Measurements from ENCODE around the gene TTC39C.

GRCh38 chr18:24022161-24022560 lies 7.6 kb downstream of the TTC39C start:
- TF ChIP-seq, protein P1, sequence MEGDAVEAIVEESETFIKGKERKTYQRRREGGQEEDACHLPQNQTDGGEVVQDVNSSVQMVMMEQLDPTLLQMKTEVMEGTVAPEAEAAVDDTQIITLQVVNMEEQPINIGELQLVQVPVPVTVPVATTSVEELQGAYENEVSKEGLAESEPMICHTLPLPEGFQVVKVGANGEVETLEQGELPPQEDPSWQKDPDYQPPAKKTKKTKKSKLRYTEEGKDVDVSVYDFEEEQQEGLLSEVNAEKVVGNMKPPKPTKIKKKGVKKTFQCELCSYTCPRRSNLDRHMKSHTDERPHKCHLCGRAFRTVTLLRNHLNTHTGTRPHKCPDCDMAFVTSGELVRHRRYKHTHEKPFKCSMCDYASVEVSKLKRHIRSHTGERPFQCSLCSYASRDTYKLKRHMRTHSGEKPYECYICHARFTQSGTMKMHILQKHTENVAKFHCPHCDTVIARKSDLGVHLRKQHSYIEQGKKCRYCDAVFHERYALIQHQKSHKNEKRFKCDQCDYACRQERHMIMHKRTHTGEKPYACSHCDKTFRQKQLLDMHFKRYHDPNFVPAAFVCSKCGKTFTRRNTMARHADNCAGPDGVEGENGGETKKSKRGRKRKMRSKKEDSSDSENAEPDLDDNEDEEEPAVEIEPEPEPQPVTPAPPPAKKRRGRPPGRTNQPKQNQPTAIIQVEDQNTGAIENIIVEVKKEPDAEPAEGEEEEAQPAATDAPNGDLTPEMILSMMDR (IDR thresholded peaks at IDR 0.05), result no peak
- TF ChIP-seq POLR2A (IDR thresholded peaks at IDR 0.05), result no peak

All from esophagus squamous epithelium (tissue), 4 donors.